Karpas-422 (cell line): Measurements from ENCODE around the gene GNAO1. TPM values are rescaled to one million over a fixed set of nuclear protein-coding genes. Genes with fewer than 3 reads are reported as not detected.
"Not testable (repeated sequence)": the region's sequence is repeated elsewhere in the genome, so short reads cannot be mapped to it uniquely, and the experiment has no call there.

Experiments
- DNase-seq: peaks from one replicate; pipeline ENCODE4 v3.0.0-alpha.2; 2015
- H2AFZ ChIP-seq: fragments of 200-600 bp; sonication (generic); 2 replicates; pipeline ENCODE4 v1.6.1; 2014; ENCODE audit warnings: antibody characterized with exemption, low read length, mixed read lengths
- H3K27ac ChIP-seq: fragments of 200-600 bp; sonication (generic); 2 replicates; pipeline ENCODE4 v1.5.1; 2014; ENCODE audit warnings: mild to moderate bottlenecking, low read length, moderate library complexity
- H3K27me3 ChIP-seq: fragments of 200-600 bp; sonication (generic); 2 replicates; pipeline ENCODE4 v1.6.1; 2014; ENCODE audit warnings: low read length, mixed read lengths
- H3K36me3 ChIP-seq: fragments of 200-600 bp; sonication (generic); 2 replicates; pipeline ENCODE4 v1.6.1; 2014; ENCODE audit warnings: low read length, mixed read lengths; ENCODE audit not compliant: insufficient read depth
- H3K4me1 ChIP-seq: fragments of 200-600 bp; sonication (generic); 2 replicates; pipeline ENCODE4 v1.6.1; 2014; ENCODE audit warnings: mild to moderate bottlenecking, low read length, mixed read lengths
- H3K4me2 ChIP-seq: fragments of 200-600 bp; sonication (generic); 2 replicates; pipeline ENCODE4 v1.6.1; 2014; ENCODE audit warnings: low read length, low read depth, mild to moderate bottlenecking; ENCODE audit not compliant: poor library complexity, severe bottlenecking
- H3K4me3 ChIP-seq: fragments of 200-600 bp; sonication (generic); 2 replicates; pipeline ENCODE4 v1.5.1; 2014; ENCODE audit warnings: mild to moderate bottlenecking, antibody characterized with exemption, low read length, mixed read lengths
- H3K79me2 ChIP-seq: fragments of 200-600 bp; sonication (generic); 2 replicates; pipeline ENCODE4 v1.6.1; 2014; ENCODE audit warnings: mild to moderate bottlenecking, low read length, mixed read lengths
- H3K9ac ChIP-seq: fragments of 200-600 bp; sonication (generic); 2 replicates; pipeline ENCODE4 v1.6.0; 2014; ENCODE audit warnings: low read length
- H3K9me2 ChIP-seq: fragments of 200-600 bp; sonication (generic), shearing (Covaris generic); replicated peaks from 2 replicates; pipeline ENCODE4 v1.6.0; 2014; ENCODE audit warnings: mild to moderate bottlenecking, low read length, moderate library complexity; ENCODE audit not compliant: insufficient read depth
- H3K9me3 ChIP-seq: fragments of 300-700, 200-600 bp; sonication (generic); 2 replicates; pipeline ENCODE4 v1.6.1; 2014; ENCODE audit warnings: low read length, mixed read lengths
- H4K20me1 ChIP-seq: fragments of 200-600 bp; sonication (generic); 2 replicates; pipeline ENCODE4 v1.6.1; 2014; ENCODE audit warnings: mild to moderate bottlenecking, antibody characterized with exemption, low read length, low read depth; ENCODE audit not compliant: insufficient read depth
- total RNA-seq: library from RNA; depleted of rRNA; stranded (reverse); fragments of >200 nt; shearing (Covaris generic); gene quantifications from 2 replicates; pipeline ENCODE4 v1.2.3, GENCODE V29; 2014; ENCODE audit warnings: low replicate concordance

GNAO1 gene
- total RNA-seq, 1 experiment from 2014 or later, result 2.3 TPM

DNA sequence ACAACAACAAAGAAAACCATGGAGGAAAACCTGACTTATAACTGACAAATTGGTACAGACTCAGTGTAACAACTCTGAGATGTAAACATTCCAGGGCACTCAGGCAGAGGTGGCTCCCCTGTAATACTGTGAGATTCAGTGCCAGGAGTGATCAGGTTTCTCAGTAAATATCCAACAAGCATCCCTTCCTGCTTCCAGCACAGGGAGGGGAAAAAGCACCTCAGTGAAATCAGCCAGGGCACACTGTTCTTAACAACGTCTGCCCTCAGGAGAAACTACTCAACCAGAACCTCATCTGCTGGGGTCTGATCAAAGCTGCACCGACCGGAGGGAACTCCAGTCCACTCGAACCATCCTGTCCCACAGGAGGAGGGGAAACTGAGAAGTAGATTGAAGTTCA lies 181.7 kb downstream of the GNAO1 start:
- Histone ChIP-seq H3K9me3 (no peaks in the 10 kb centered on the region), H3K9ac (no peak overlapping the region), H3K9me2 (no peaks in the 10 kb centered on the region), H3K27me3 (no peaks in the 10 kb centered on the region), H3K4me2 (no peak overlapping the region), H3K4me1 (no peaks in the 10 kb centered on the region), H3K27ac (no peak overlapping the region), H3K36me3 (peaks cover 28% of the 10 kb centered on the region; the same call in 1 of the 2 replicates), H2AFZ (no peak overlapping the region), H3K4me3 (no peak overlapping the region), H4K20me1 (no peaks in the 10 kb centered on the region; the same call in 1 of the 2 replicates), H3K79me2 (peaks cover 72% of the 10 kb centered on the region)
- no peak for DNase-seq

DNA sequence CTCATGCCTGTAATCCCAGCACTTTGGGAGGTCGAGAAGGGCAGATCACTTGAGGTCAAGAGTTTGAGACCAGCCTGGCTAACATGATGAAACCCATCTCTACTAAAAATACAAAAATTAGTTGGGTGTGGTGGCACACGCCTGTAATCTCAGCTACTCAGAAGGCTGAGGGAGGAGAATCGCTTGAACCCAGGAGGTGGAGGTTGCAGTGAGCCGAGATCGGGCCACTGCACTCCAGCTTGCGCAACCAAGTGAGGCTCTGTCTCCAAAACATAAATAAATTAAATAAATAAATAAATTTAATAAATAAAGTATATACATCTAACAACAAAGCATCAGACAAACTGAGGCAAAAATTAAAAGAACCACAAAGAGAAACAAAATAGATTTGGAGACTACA lies 184.5 kb downstream of the GNAO1 start:
- not testable (repeated sequence) for H3K4me2 ChIP-seq, H3K27ac ChIP-seq, H3K4me1 ChIP-seq, DNase-seq, H3K4me3 ChIP-seq, H3K9me2 ChIP-seq, H4K20me1 ChIP-seq, H3K27me3 ChIP-seq, H3K9me3 ChIP-seq, H2AFZ ChIP-seq, H3K9ac ChIP-seq
- peaks cover 77% of the 10 kb centered on the region for H3K79me2 ChIP-seq
- peaks cover 29% of the 10 kb centered on the region for H3K36me3 ChIP-seq

DNA sequence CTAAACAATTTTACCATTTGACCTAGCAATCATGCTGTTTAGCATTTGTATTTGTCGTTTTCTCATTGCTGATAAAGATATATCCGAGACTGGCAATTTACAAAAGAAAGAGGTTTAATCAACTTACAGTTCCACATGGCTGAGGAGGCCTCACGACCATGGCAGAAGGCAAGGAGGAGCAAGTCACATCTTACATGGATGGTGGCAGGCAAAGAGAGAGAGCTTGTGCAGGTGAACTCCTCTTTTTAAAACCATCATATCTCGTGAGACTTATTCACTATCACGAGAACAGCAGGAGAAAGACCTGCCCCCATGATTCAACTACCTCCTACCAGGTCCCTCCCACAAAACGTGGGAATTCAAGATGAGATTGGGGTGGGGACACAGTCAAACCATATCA lies 187.8 kb downstream of the GNAO1 start:
- Histone ChIP-seq H3K79me2 (peaks cover 74% of the 10 kb centered on the region), H3K36me3 (peaks cover 53% of the 10 kb centered on the region)
- not testable (repeated sequence) for H3K4me1 ChIP-seq, H3K27me3 ChIP-seq, H3K27ac ChIP-seq, H2AFZ ChIP-seq, H3K4me3 ChIP-seq, H3K4me2 ChIP-seq, H3K9me3 ChIP-seq, DNase-seq, H4K20me1 ChIP-seq, H3K9me2 ChIP-seq, H3K9ac ChIP-seq

DNA sequence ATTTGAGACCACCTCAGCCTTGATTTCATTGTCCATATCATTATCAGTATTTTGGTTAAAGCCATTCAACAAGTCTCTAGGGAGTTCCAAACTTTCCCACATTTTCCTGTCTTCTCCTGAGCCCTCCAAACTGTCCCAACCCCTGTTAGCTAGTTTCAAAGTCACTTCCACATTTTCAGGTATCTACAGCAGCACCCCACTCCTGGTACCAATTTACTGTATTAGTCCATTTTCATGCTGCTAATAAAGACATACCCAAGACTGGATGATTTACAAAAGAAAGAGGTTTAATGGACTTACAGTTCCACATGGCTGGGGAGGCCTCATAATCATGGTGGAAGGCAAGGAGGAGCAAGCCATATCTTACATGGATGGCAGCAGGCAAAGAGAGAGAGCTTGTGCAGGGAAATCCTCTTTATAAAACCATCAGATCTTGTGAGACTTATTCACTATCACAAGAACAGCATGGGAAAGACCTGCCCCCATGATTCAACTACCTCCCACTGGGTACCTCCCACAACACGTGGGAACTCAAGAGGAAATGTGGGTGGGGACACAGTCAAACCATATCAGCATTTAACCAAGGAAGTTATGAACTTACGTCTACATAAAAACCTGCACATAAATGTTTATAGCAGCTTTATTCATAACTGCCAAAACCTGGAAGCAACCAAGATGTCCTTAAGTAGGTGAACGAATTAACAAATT lies 189.6 kb downstream of the GNAO1 start:
- not testable (repeated sequence) for H2AFZ ChIP-seq, H3K4me1 ChIP-seq, H4K20me1 ChIP-seq, H3K27ac ChIP-seq, DNase-seq, H3K4me2 ChIP-seq, H3K4me3 ChIP-seq, H3K9me3 ChIP-seq, H3K9ac ChIP-seq, H3K9me2 ChIP-seq, H3K27me3 ChIP-seq
- peaks cover 59% of the 10 kb centered on the region for H3K36me3 ChIP-seq
- H3K79me2 ChIP-seq, result peaks cover 57% of the 10 kb centered on the region

DNA sequence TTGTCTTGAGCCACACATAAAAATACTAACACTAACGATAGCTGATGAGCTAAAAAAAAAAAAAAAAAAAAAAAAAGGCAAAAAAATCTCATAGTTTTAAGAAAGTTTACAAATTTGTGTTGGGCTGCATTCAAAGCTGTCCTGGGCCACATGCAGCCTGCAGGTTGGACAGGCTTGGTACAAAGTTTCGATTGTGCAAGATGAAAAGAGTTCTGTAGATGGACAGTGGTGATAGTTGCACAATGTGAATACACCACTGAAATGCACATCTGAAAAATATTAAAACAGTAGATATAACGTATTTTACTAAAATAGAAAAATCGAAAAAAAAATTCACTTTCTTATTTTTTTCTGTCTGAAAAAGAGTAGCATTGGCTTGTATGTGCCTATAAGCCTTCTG lies 191.2 kb downstream of the GNAO1 start:
- Histone ChIP-seq H3K4me3 (no peak overlapping the region), H3K27me3 (no peaks in the 10 kb centered on the region), H3K27ac (no peak overlapping the region), H3K4me2 (no peak overlapping the region), H3K36me3 (peaks cover 65% of the 10 kb centered on the region), H3K4me1 (no peaks in the 10 kb centered on the region), H4K20me1 (no peaks in the 10 kb centered on the region), H3K9me2 (no peaks in the 10 kb centered on the region), H3K9me3 (no peaks in the 10 kb centered on the region; the same call in 1 of the 2 replicates), H2AFZ (no peak overlapping the region), H3K9ac (no peak overlapping the region), H3K79me2 (peaks cover 42% of the 10 kb centered on the region)
- no peak for DNase-seq

DNA sequence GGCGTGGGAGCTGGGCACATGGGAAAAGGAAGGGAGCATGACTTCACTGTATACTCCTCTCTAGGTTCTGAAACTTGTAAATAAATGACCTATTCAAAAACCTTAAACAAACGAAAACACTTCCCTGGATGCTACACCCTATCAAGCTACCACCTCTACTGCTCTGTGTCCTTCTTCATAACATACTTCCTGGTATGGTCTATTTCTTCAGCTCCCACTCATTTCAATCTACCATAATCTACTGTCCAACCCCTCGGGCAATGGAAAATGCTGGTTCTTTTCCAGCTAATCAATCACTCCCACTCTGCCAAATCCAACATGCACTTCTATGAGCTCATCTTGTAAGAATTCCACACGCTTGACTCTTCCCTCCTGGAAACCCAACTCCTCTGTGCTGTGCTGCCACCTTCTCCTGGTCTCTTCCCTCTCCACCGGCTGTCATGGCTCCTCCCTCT lies 191.6 kb downstream of the GNAO1 start:
- H3K9ac ChIP-seq, result no peak overlapping the region
- H3K27me3 ChIP-seq, result no peaks in the 10 kb centered on the region
- H3K9me3 ChIP-seq, result no peaks in the 10 kb centered on the region; the same call in 1 of the 2 replicates
- no peak for DNase-seq
- no peaks in the 10 kb centered on the region for H3K9me2 ChIP-seq
- no peaks in the 10 kb centered on the region for H4K20me1 ChIP-seq
- H2AFZ ChIP-seq, result no peak overlapping the region
- H3K4me1 ChIP-seq, result no peaks in the 10 kb centered on the region
- no peak overlapping the region for H3K27ac ChIP-seq
- H3K79me2 ChIP-seq, result peaks cover 41% of the 10 kb centered on the region
- no peak overlapping the region for H3K4me2 ChIP-seq
- H3K4me3 ChIP-seq, result no peak overlapping the region
- H3K36me3 ChIP-seq, result peaks cover 67% of the 10 kb centered on the region

DNA sequence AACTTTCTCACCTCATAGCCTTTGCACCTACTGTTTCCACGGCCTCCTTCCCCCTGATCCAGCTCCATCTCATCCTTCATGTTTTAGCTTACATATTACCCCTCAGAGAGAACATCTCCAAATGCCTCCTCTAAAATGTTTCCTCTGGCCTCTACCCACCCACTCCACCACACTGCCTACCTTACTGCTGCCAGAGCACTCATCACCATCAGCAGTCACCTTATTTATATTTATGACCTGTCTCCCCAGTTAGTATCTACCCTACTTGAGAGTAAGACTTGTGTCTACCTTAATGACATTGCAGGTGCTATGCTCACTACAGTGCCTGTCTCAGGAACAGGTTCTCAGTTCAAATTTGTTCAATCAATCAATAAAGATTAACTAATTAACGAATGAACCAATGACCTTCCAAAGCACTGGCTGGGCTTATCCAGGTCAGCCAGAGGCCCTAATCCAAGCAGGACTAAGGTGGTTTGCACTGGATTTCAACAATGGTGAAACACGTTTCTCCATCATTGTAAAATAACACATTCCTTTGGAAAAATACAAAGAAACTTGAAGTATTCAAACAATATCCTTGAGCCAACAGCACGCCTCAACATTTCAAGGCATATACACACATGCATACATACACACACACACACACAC lies 192.9 kb downstream of the GNAO1 start:
- no peak for DNase-seq
- Histone ChIP-seq H3K4me1 (no peaks in the 10 kb centered on the region), H3K4me2 (no peak overlapping the region), H3K27ac (no peak overlapping the region), H3K9ac (no peak overlapping the region), H3K4me3 (no peak overlapping the region), H3K36me3 (peaks cover 71% of the 10 kb centered on the region), H2AFZ (no peak overlapping the region), H3K9me2 (no peaks in the 10 kb centered on the region), H4K20me1 (no peaks in the 10 kb centered on the region), H3K9me3 (no peaks in the 10 kb centered on the region; the same call in 1 of the 2 replicates), H3K27me3 (no peaks in the 10 kb centered on the region), H3K79me2 (peaks cover 37% of the 10 kb centered on the region)

DNA sequence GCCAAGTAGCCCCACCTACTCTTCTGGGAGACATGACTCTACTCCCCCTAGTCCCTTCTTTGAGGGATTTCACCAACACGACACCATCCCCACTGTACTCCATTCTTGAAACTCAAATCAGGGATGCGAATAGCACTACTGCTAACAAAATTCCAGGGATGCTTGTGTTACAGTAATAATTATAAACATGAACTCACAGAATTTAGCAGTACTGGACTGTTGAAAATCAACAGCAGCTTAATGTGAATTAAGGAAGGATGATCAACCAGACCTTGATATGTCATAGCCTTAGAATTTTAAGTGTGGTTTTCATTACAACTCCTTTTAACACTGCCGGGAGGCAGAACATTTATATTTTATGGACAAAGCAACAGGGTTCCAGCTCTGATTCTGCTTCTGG lies 196.1 kb downstream of the GNAO1 start:
- no peak overlapping the region for H3K4me2 ChIP-seq
- H2AFZ ChIP-seq, result no peak overlapping the region
- no peak overlapping the region for H3K9ac ChIP-seq
- peaks cover 39% of the 10 kb centered on the region for H3K79me2 ChIP-seq
- no peak for DNase-seq
- no peak overlapping the region for H3K27ac ChIP-seq
- no peaks in the 10 kb centered on the region for H3K9me2 ChIP-seq
- no peaks in the 10 kb centered on the region for H3K27me3 ChIP-seq
- H3K36me3 ChIP-seq, result peaks cover 67% of the 10 kb centered on the region
- H3K4me1 ChIP-seq, result no peaks in the 10 kb centered on the region
- no peak overlapping the region for H3K4me3 ChIP-seq
- no peaks in the 10 kb centered on the region for H3K9me3 ChIP-seq
- H4K20me1 ChIP-seq, result no peaks in the 10 kb centered on the region
